ENCODE measurements around the gene FADS1.
A peak's percentile ranks its signal among the peaks of the same experiment; 100 is the strongest.

Gene FADS1

DNA sequence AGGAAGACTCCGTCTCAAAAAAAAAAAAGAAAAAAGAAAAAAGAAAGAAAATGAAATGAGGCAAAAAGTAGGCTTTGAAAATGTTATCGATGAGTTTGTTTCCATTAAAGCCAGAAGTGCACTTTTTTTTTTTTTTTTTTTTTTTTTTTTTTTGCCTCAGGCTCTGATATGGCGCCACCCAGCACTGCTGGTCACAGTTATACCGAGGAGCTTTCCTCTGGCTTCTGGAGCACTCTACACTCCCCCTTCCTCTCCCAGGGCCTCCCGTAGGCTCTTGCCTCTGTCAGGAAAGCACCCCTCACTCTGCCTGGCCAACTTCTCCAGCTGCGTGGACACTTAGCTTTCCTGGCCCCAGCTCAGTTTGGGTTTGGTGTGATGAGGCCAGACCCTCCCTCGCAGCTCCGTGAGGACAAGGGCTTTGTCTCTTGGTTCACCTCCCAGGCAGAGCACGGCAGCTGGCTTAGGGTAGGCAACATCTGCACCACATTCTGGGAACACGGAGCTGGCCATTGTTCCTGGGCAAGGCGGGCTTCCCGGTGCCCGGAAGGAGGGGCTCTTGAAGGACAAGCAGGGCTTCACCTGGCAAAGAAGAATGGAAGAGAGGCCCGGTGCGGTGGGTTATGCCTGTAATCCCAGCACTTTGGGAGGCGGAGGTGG, 28.2 kb upstream of the FADS1 start:
- Histone ChIP-seq H3K4me3 (ENCODE audit: low read length) (no peak overlapping the region), H3K9me3 (ENCODE audit: control insufficient read depth, insufficient read depth, low read length) (no peaks in the 10 kb centered on the region), H3K27me3 (ENCODE audit: control insufficient read depth, insufficient read depth, low read length) (no peaks in the 10 kb centered on the region), H3K4me1 (ENCODE audit: control insufficient read depth, insufficient read depth, low read length) (no peaks in the 10 kb centered on the region), H3K27ac (ENCODE audit: low read length) (no peak overlapping the region), H3K36me3 (ENCODE audit: control insufficient read depth, insufficient read depth, low read length) (peaks cover 60% of the 10 kb centered on the region)
- WGBS (ENCODE audit: insufficient coverage, insufficient read length): 100% methylated on average over 1 of the region's 16 CpGs
- DNase-seq (ENCODE audit: low read depth, low spot score): no peak

GRCh38 chr11:61842528-61842820, 25.7 kb upstream of the FADS1 start:
- H3K36me3 ChIP-seq (ENCODE audit: control insufficient read depth, insufficient read depth, low read length): peaks cover 58% of the 10 kb centered on the region
- DNase-seq (ENCODE audit: low read depth, low spot score): no peak
- no peak overlapping the region for H3K27ac ChIP-seq (ENCODE audit: low read length)
- no peak overlapping the region for H3K4me3 ChIP-seq (ENCODE audit: low read length)
- H3K9me3 ChIP-seq (ENCODE audit: control insufficient read depth, insufficient read depth, low read length): no peaks in the 10 kb centered on the region
- WGBS (ENCODE audit: insufficient coverage, insufficient read length): no CpG with 5 or more reads among the region's 7 CpGs
- H3K4me1 ChIP-seq (ENCODE audit: control insufficient read depth, insufficient read depth, low read length): no peaks in the 10 kb centered on the region
- H3K27me3 ChIP-seq (ENCODE audit: control insufficient read depth, insufficient read depth, low read length): no peaks in the 10 kb centered on the region

- WGBS (ENCODE audit: insufficient coverage, insufficient read length): no CpG with 5 or more reads among the region's 12 CpGs
- Histone ChIP-seq H3K4me1 (ENCODE audit: control insufficient read depth, insufficient read depth, low read length) (no peaks in the 10 kb centered on the region), H3K27me3 (ENCODE audit: control insufficient read depth, insufficient read depth, low read length) (no peaks in the 10 kb centered on the region), H3K4me3 (ENCODE audit: low read length) (no peak overlapping the region), H3K9me3 (ENCODE audit: control insufficient read depth, insufficient read depth, low read length) (no peaks in the 10 kb centered on the region), H3K36me3 (ENCODE audit: control insufficient read depth, insufficient read depth, low read length) (peaks cover 55% of the 10 kb centered on the region), H3K27ac (ENCODE audit: low read length) (no peak overlapping the region)
- DNase-seq (ENCODE audit: low read depth, low spot score): no peak
These were observed 25.1 kb upstream of the FADS1 start for GRCh38 chr11:61841636-61842527.

DNA sequence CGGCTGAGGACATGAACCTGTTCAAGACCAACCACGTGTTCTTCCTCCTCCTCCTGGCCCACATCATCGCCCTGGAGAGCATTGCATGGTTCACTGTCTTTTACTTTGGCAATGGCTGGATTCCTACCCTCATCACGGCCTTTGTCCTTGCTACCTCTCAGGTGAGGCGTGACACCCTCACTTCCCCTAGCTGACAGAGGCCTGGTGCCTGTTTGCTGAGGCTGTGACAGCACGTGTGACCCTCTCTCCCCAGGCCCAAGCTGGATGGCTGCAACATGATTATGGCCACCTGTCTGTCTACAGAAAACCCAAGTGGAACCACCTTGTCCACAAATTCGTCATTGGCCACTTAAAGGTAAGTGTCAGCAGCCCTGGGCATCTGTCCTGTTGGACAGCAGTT, 23.6 kb upstream of the FADS1 start:
- WGBS (ENCODE audit: insufficient coverage, insufficient read length): no CpG with 5 or more reads among the region's 7 CpGs

DNA sequence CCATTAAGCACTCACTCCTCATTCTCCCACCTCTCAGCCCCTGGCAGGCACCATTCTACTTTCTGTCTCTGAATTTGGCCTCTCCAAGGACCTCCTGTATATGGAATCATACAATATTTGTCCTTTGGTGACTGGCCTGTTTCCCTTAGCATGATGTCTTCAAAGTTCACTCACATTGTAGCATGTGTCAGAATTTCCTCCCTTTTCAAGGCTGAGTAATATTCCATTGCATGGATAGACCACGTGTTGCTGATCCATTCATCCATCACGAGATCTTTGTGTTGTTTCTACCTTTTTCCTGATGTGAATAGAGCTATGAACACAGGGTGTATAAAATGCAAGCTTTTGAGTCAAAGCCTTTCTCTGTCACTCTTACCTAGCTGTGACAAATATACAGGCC, 22.9 kb upstream of the FADS1 start:
- no CpG with 5 or more reads among the region's 2 CpGs for WGBS (ENCODE audit: insufficient coverage, insufficient read length)
- no peak for DNase-seq (ENCODE audit: low read depth, low spot score)
- Histone ChIP-seq H3K9me3 (ENCODE audit: control insufficient read depth, insufficient read depth, low read length) (no peaks in the 10 kb centered on the region), H3K27me3 (ENCODE audit: control insufficient read depth, insufficient read depth, low read length) (no peaks in the 10 kb centered on the region), H3K36me3 (ENCODE audit: control insufficient read depth, insufficient read depth, low read length) (peaks cover 46% of the 10 kb centered on the region), H3K4me3 (ENCODE audit: low read length) (no peak overlapping the region), H3K4me1 (ENCODE audit: control insufficient read depth, insufficient read depth, low read length) (no peaks in the 10 kb centered on the region; the same call in 1 of the 2 replicates), H3K27ac (ENCODE audit: low read length) (no peak overlapping the region)

More for the DNA sequence above, 23.6 kb upstream of the FADS1 start:
- no peak for DNase-seq (ENCODE audit: low read depth, low spot score)
- Histone ChIP-seq H3K4me1 (ENCODE audit: control insufficient read depth, insufficient read depth, low read length) (no peaks in the 10 kb centered on the region), H3K36me3 (ENCODE audit: control insufficient read depth, insufficient read depth, low read length) (peaks cover 50% of the 10 kb centered on the region), H3K4me3 (ENCODE audit: low read length) (no peak overlapping the region), H3K27ac (ENCODE audit: low read length) (no peak overlapping the region), H3K9me3 (ENCODE audit: control insufficient read depth, insufficient read depth, low read length) (no peaks in the 10 kb centered on the region), H3K27me3 (ENCODE audit: control insufficient read depth, insufficient read depth, low read length) (no peaks in the 10 kb centered on the region)

DNA sequence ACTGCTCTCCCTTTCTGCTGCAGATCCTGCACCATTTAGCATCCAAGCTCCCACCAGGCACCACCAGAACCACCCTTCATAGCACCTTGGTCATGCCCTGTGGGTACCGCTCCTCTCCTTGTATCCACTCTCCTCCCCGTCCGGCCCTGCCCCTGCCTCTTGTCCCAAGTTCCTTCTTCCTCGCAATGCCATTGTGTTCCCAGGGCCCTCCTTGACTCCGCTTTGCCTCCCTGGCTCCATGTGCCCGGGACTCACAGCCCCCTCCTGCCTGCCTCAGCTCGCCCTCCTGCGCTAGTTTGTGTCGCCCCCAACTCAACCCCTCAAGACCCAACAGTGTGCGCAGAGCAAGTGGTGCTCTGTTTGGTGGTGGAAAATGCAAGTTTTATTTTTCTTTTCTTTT, 22.1 kb upstream of the FADS1 start:
- H3K27ac ChIP-seq (ENCODE audit: low read length): no peak overlapping the region
- H3K27me3 ChIP-seq (ENCODE audit: control insufficient read depth, insufficient read depth, low read length): no peaks in the 10 kb centered on the region
- no peaks in the 10 kb centered on the region for H3K9me3 ChIP-seq (ENCODE audit: control insufficient read depth, insufficient read depth, low read length)
- H3K4me1 ChIP-seq (ENCODE audit: control insufficient read depth, insufficient read depth, low read length): peaks cover 5% of the 10 kb centered on the region
- H3K36me3 ChIP-seq (ENCODE audit: control insufficient read depth, insufficient read depth, low read length): peaks cover 46% of the 10 kb centered on the region
- no CpG with 5 or more reads among the region's 10 CpGs for WGBS (ENCODE audit: insufficient coverage, insufficient read length)
- no peak overlapping the region for H3K4me3 ChIP-seq (ENCODE audit: low read length)
- no peak for DNase-seq (ENCODE audit: low read depth, low spot score)

GRCh38 chr11:61838501-61838900, 21.7 kb upstream of the FADS1 start:
- no CpG with 5 or more reads among the region's 5 CpGs for WGBS (ENCODE audit: insufficient coverage, insufficient read length)
- Histone ChIP-seq H3K9me3 (ENCODE audit: control insufficient read depth, insufficient read depth, low read length) (no peaks in the 10 kb centered on the region), H3K36me3 (ENCODE audit: control insufficient read depth, insufficient read depth, low read length) (peaks cover 50% of the 10 kb centered on the region)

GRCh38 chr11:61837411-61838005, 20.7 kb upstream of the FADS1 start:
- no peaks in the 10 kb centered on the region for H3K27me3 ChIP-seq (ENCODE audit: control insufficient read depth, insufficient read depth, low read length)
- no peak overlapping the region for H3K4me3 ChIP-seq (ENCODE audit: low read length)
- DNase-seq (ENCODE audit: low read depth, low spot score): no peak
- no peaks in the 10 kb centered on the region for H3K9me3 ChIP-seq (ENCODE audit: control insufficient read depth, insufficient read depth, low read length)
- peaks cover 13% of the 10 kb centered on the region for H3K4me1 ChIP-seq (ENCODE audit: control insufficient read depth, insufficient read depth, low read length)
- H3K27ac ChIP-seq (ENCODE audit: low read length): no peak overlapping the region
- H3K36me3 ChIP-seq (ENCODE audit: control insufficient read depth, insufficient read depth, low read length): peaks cover 41% of the 10 kb centered on the region
- WGBS (ENCODE audit: insufficient coverage, insufficient read length): no CpG with 5 or more reads among the region's 15 CpGs

More at GRCh38 chr11:61838501-61838900, 21.7 kb upstream of the FADS1 start:
- no peak overlapping the region for H3K27ac ChIP-seq (ENCODE audit: low read length)
- H3K4me1 ChIP-seq (ENCODE audit: control insufficient read depth, insufficient read depth, low read length): peaks cover 8% of the 10 kb centered on the region
- no peak for DNase-seq (ENCODE audit: low read depth, low spot score)
- H3K4me3 ChIP-seq (ENCODE audit: low read length): no peak overlapping the region
- H3K27me3 ChIP-seq (ENCODE audit: control insufficient read depth, insufficient read depth, low read length): no peaks in the 10 kb centered on the region

DNA sequence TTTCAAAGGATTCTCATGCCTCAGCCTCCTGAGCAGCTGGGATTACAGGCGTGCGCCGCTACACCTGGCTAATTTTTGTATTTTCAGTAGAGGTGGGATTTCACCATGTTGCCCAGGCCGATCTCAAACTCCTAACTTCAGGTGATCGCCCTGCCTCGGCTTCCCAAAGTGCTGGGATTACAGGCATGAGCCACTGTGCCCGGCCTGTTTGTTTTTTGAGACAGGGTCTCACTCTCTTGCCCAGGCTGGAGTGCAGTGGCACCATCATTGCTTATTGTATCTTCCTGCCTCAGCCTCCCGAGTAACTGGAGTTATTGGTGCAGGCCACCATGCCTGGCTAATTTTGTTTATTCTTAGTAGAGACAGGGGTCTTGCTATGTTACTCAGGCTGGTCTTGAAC, 19.4 kb upstream of the FADS1 start:
- no peaks in the 10 kb centered on the region for H3K9me3 ChIP-seq (ENCODE audit: control insufficient read depth, insufficient read depth, low read length)
- no peak for DNase-seq (ENCODE audit: low read depth, low spot score)
- peaks cover 33% of the 10 kb centered on the region for H3K36me3 ChIP-seq (ENCODE audit: control insufficient read depth, insufficient read depth, low read length)
- H3K27ac ChIP-seq (ENCODE audit: low read length): no peak overlapping the region
- H3K4me1 ChIP-seq (ENCODE audit: control insufficient read depth, insufficient read depth, low read length): peaks cover 13% of the 10 kb centered on the region
- no peaks in the 10 kb centered on the region for H3K27me3 ChIP-seq (ENCODE audit: control insufficient read depth, insufficient read depth, low read length)
- H3K4me3 ChIP-seq (ENCODE audit: low read length): no peak overlapping the region
- no CpG with 5 or more reads among the region's 8 CpGs for WGBS (ENCODE audit: insufficient coverage, insufficient read length)

DNA sequence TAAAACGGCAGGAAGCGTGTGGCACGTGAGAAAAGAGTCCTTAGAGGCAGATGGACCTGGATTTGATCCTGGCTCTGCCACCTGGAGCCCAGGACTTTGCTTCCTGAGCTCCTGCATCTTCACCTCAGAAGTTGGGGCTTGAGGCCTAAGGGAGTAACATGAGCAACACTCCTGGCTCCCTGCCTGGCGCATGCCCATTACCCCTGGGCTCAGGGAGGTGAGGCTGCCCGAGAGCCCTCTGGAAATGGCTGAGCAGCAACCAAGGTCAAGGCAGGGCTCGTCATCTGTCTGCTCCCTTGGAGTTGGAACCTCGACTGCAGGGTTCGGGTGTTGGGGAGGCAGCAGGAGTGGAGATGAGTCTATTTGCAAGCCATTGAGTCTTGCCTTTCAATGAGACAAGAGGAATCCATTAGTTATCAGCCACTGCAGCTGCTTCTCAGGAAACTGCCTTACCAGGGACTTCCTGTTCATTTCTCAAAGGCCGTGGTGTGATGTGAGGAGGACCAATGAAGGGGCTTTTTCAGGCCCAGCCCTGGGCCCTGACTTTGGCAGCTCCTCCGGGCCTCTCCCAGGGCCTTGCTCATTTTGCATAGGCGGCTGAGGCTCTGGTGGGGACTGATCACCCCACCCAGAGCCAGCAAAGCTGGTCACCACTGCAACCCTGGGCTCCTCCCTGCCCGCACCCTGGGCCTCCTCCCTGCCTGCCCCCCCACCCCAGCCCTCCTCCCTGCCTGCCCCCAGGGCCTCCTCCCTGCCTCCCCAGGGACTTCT, 17.7 kb upstream of the FADS1 start:
- Histone ChIP-seq H3K4me1 (ENCODE audit: control insufficient read depth, insufficient read depth, low read length) (peaks cover 13% of the 10 kb centered on the region), H3K27me3 (ENCODE audit: control insufficient read depth, insufficient read depth, low read length) (no peaks in the 10 kb centered on the region), H3K36me3 (ENCODE audit: control insufficient read depth, insufficient read depth, low read length) (peaks cover 16% of the 10 kb centered on the region), H3K9me3 (ENCODE audit: control insufficient read depth, insufficient read depth, low read length) (no peaks in the 10 kb centered on the region), H3K4me3 (ENCODE audit: low read length) (no peak overlapping the region), H3K27ac (ENCODE audit: low read length) (peak overlapping the region; percentile 44)
- no peak for DNase-seq (ENCODE audit: low read depth, low spot score)
- WGBS (ENCODE audit: insufficient coverage, insufficient read length): no CpG with 5 or more reads among the region's 12 CpGs
